GM18873 (cell line): ENCODE measurements around the gene MACROD2.

Source experiments
- ATAC-seq: cut with Tn5 transposase; IDR thresholded peaks from one replicate; pipeline ENCODE4 v1.9.1; 2021; ENCODE audit warnings: mild to moderate bottlenecking, moderate library complexity, moderate number of reproducible peaks; ENCODE audit not compliant: unreplicated experiment, low FRiP score

The MACROD2 gene

GRCh38 chr20:15692570-15692969 is 1697.3 kb downstream of the MACROD2 start:
- no peak for ATAC-seq

- no peak for ATAC-seq
Observed at GRCh38 chr20:15699431-15700146, 1704.3 kb downstream of the MACROD2 start.

DNA sequence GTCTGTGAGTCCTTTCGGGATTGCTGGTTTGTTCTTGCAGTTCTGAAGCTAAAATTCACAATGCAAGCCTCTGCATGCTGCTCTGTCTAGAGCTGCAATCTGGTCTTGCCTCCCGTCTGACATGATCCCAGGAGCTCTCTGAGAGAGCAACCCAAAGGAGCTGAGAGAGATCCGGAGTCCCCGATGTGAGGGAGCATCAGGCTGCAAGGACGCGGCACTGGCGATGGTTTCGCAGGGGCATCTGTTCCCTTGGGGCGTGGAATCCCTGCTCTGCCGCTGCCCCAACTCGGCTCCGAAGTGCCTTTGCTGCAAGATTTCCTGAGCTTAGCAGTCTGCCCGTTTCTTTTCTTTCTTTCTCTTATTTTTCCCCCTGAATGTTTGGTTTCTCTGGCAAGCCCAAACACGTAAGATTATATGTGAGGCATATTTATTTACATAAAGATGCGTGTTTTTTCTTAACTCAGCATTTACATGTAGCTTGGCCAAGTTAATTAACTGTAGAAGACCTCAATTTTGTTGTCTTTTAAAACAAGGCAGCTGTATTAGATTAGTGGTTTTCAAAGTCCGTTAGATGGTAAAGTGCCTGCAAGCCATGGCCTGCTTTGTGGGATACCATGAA is 1704.9 kb downstream of the MACROD2 start:
- ATAC-seq, result no peak

DNA sequence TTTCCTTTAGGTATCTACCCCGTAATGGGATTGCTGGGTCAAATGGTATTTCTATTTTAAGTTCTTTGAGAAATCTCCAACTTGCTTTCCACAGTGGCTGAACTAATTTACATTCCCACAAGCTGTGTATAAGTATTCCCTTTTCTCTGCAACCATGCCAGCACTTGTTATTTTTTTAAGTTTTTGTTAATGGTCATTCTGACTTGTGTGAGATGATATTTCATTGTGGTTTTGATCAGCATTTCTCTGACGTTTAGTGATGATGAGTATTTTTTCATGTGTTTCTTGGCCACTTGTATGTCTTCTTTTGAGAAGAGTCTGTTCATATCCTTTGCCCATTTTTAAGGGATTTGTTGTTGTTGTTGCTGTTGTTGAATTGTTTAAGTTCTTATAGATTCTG is 1706.8 kb downstream of the MACROD2 start:
- no peak for ATAC-seq

DNA sequence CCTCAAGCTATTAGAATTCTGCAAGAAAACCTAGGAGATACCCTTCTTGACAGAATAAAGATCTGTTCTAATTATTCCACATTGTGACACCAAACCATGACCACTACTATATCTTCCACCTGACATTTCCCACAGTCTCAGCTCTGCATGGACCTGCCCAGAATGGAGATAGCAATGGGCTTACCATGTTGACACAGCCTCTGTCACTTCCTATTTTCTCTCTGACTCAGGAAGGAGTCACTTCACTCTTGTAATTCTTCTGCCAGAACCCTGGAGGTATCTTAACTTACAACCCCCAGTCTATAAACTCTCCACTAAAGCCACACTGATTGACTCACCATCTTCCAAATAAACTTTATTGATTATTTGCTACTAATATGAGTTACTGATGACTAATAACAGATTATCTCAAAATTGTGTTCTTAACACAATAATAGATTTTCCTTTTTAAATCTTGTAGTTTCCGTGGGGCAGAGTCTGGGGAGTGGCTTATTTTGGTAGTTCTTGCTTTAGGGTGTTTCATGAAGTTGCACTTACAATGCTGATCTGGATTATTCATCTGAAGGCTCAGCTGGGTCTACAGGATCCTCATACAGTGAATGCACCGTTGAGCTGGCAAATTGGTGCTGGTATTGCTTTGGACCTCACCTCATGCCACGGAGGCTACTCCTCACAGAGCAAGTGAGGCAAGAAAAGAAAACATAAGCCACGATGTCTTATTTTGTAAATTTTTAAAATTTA is 1708.0 kb downstream of the MACROD2 start:
- no peak for ATAC-seq

DNA sequence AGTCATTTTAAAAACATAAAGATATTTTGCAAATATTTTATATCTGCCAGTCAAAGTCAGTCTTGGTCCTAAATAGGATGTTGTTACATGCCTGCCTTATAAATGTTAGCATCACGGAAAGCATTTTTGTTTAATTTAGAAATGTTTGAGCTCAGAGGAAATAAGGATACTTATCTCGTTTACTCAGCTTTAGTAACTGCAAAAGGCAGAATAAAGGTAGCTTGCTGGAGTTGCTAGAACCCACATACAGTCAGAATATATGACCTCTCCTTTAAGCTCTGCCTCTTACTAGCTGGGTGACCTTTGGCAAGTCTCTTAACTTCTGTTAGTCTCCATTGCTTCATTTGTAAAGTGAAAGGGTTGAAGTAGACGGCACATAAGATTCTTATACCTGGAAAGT is 1710.7 kb downstream of the MACROD2 start:
- ATAC-seq, result no peak

DNA sequence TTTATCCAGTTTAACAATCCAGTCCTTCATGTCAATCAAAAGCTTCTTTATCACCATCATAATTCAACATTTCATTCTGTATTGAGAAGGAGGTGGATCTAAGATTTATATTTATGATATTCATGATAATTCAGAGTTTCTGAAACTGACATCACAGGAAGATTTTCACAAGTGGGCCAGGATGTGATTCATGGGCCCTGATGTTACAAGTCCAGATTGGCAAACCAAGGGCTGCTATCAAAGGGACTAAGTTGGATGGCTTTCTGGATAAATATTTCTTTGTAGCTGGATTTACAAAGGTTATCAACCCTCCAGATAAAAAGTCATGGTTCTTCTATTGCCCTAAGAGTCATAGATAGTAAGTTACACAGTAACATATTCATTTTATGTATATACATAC is 1711.4 kb downstream of the MACROD2 start:
- ATAC-seq, result no peak

DNA sequence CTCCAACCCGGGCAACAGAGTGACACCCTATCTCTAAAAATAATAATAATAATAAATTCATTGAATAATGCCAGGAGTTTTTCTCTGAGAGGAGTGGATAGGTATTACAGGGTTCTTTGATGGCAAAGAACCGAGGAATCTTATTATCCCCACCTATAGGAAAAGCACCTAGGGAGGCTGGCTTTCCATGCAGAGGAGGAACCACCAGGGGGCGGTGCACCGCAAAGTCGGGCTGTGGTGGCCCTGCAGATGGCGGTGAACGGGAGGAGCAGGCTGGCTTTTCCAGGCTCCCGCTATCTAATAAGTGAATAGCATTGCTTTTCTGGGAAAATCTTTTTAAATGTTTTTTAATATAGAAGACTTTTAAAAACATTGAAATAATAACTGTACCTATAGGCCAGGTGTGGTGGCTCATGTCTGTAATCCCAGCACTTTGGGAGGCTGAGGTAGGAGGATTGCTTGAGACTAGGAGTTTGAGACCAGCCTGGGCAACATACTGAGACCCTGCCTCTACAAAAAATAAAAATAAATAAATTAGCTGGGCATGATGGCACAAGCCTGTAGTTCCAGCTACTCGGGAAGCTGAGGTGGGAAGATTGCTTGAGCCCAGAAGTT is 1713.8 kb downstream of the MACROD2 start:
- ATAC-seq, result no peak

DNA sequence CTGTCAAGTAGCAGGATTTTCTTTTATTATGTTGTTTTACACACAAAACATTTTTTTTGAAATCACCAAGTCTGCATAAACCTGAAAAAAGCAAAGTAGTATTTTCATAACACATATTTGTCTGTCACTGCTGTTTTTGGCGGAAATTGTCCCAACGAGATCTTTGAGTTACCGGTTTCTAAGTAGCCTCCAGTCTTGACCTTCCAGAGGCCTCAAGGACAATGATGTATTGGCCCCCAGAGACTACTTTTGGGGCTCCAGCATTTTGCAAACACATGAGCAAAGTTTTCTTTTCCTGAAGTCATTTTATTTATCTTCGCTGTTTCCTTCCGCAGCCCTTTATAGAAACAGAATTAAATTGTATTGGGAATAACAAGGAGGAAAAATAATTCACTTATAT is 1715.3 kb downstream of the MACROD2 start:
- ATAC-seq, result no peak

DNA sequence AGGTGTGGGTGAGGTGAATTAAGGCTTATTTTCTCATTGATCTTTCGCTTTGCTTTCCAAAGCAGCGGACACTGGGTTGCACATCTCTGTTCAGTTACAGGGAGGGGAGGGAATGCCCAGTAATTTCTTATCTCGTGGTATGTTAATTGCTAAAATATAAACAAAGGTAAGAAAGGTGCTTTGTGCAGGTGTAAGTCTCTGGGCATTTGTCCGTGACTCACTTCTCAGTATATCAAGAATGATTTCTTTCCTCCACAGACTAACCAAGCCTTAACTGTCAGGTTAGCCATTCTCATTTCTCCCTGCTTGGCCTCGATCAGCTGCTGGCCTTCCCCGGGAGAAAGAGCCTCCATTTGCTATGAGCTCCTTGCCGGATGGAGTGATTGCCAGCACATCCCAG is 1715.9 kb downstream of the MACROD2 start:
- no peak for ATAC-seq

- ATAC-seq, result no peak
Observed at GRCh38 chr20:15716256-15716655, 1720.9 kb downstream of the MACROD2 start.

DNA sequence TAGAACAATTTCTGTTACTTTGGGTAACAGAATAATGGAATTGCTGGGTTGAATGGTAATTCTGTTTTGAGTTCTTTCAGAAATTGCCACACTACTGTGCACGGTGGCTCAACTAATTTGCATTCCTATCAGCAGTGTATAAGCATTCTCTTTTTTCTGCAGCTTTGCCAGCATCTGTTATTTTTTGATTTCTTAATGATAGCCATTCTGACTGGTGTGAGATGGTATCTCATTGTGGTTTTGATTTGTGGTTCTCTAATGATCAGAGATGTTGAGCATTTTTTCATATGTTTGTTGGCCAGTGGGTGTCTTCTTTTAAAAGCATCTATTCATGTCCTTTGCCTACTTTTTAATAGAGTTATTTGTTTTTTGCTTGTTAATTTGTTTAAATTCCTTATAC is 1731.1 kb downstream of the MACROD2 start:
- no peak for ATAC-seq

GRCh38 chr20:15734052-15734451 is 1738.7 kb downstream of the MACROD2 start:
- no peak for ATAC-seq

GRCh38 chr20:15739035-15739434 is 1743.7 kb downstream of the MACROD2 start:
- no peak for ATAC-seq

DNA sequence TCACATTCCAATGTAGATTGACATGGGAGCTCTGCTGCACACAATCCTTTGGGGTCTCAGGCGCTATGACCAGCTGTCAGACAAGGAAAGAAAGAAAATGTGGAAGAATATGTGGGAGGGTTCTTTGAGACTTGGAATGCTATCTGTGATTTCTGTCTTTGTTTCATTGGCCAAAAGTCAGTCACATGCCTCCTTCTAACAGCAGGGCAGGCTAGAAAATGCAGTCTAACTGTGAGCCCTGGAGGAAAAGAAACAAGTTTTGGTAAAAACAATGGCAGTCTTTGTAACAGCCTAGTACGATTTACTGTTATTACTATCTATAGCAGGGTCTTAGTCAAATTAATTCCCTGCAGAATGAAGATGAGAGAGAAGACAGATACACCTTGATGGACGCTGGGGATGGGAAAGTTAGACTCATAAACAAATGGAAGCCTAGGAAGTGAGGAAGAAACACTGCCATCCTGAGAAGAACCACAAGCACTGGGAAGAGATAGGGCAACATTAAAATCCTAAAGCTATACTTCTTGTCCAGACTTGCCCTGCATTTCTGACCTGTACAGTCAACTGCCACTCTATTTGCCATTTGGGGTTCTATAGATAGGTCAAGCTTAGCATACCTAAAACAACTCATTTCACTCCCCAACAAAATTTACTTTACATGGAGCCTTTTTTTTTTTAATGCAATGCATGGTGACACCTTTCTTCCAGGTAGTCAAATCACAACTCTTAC is 1744.9 kb downstream of the MACROD2 start:
- ATAC-seq, result no peak

- no peak for ATAC-seq
Observed at GRCh38 chr20:15742087-15742486, 1746.8 kb downstream of the MACROD2 start.

- ATAC-seq, result no peak
Observed at GRCh38 chr20:15742627-15743026, 1747.3 kb downstream of the MACROD2 start.

DNA sequence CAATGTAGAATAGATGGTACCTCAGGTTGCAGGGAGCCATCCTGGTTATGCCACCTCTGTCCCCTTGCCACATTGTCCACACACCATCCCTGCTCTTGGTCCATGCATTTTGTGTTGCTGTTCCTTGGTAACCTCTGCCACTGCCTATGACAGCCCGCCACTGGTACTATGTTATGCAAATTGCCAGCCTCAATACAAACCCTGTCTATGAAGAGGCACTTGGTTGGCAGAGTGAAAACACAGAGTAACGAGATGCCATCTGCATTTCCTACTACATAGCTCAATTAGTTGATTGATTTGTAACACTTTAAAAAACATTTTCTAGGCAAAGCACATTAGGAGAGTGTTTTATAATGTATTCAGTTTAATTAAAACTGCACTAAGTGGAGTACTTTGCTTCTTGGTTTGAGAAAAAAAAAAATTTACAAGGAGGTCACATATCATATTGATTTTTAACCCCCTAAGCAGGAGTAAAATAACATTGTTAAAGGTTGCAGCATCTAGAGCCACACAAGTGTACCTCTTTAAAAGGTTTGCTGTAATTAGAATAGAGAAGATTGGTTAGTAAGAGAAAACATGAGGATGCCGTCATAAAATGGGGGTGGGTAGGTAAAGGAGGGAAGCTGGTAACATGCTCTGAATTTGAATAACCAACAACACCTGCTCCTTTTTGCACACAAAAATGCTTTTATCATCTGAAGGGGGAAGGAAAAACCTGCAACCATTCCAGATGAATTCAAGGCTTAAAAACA is 1760.9 kb downstream of the MACROD2 start:
- ATAC-seq, result no peak

GRCh38 chr20:15756754-15757115 is 1761.4 kb downstream of the MACROD2 start:
- no peak for ATAC-seq

DNA sequence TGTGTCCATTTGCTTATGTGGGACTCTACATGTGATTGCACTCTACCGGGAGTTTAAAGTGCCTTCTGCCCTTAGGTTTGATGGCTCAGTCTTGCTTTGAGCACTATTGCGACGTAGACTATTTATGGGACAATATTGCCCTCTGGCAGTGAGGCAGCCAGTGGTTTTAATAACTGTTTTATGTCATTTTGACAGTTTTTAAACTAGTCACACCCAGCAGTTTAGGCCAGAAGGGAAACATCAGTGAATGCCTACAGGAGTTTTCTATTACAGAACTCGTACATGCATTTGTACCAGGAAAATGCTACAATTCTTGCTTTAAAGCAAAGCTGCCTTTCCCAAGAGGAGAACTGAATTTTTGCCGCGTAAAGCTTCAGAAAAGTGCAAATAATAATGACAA is 1764.3 kb downstream of the MACROD2 start:
- ATAC-seq, result no peak
